ENCODE results near the gene UCK2. TPM values are rescaled to one million over a fixed set of nuclear protein-coding genes. Genes with fewer than 3 reads are reported as not detected.

The UCK2 gene
- total RNA-seq, 1 experiment from 2014 or later: 63.7 TPM

DNA sequence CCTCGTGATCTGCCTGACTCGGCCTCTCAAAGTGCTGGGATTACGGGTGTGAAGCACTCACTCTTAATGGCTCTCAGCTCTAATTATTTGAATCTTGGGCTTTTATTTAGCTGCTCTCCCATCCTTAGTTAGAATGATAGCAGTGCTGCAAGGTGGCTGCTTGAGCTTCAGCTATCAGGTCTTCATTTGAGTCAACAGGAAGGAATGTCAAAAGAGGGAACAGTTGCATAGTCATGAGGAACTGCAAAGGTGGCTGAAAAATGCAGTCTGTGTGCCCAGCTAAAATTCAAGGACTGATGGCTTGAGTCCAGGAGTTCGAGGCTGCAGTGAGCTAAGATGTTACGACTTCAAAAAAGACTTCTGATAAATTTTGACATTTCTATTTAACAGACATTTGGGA, 55.6 kb downstream of the UCK2 start:
- Histone ChIP-seq H3K27me3 (replicated peaks) (no peaks in the 10 kb centered on the region), H3K36me3 (0 out of 2 replicates have a peak, but pooled peaks cover 8% of the 10 kb centered on the region), H3K27ac (no peak overlapping the region), H3K4me1 (replicated peaks) (0 out of 2 replicates have a peak, but pooled peaks cover 3% of the 10 kb centered on the region), H3K9me3 (replicated peaks) (no peaks in the 10 kb centered on the region), H3K4me3 (no peak overlapping the region)
- no peak for DNase-seq (ENCODE audit: low read depth in 1 of 2, low spot score in 2 of 2)

DNA sequence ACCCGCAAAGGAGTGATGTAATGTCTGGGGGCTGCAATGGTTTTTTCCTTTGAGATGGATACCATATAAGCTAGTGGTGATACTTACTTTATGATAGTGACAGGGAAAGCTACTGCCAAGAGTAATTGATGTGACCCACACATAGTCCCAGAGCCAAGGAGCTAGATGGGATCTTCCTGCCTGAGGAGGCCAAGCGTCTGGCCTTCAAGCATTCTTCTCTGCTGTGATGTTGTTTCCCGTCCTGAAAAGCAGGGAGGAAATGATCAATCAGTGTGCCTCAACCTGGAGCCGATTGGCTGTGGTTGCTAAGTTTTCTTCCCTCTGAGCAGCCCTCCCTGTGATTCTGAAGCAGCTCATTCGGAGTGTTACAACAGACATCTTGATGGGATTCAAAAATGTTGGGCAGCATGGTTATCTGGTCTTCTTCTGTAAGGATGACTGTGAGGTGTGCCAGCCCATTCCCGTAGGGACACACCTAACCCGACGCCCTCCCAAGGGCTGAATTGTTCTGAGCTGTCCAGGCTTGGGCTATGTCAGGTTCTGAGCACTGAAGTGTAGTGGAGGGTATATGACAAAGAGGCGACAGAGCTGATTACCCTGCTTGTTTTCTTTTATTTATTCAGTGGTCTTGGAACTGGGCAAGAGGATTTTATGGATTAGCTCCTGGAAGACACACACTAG, 56.7 kb downstream of the UCK2 start:
- Histone ChIP-seq H3K4me3 (no peak overlapping the region), H3K4me1 (replicated peaks) (0 out of 2 replicates have a peak, but pooled peaks cover 3% of the 10 kb centered on the region), H3K27me3 (replicated peaks) (no peaks in the 10 kb centered on the region), H3K36me3 (0 out of 2 replicates have a peak, but pooled peaks cover 8% of the 10 kb centered on the region), H3K9me3 (replicated peaks) (no peaks in the 10 kb centered on the region), H3K27ac (no peak overlapping the region)
- no peak for DNase-seq (ENCODE audit: low read depth in 1 of 2, low spot score in 2 of 2)

DNA sequence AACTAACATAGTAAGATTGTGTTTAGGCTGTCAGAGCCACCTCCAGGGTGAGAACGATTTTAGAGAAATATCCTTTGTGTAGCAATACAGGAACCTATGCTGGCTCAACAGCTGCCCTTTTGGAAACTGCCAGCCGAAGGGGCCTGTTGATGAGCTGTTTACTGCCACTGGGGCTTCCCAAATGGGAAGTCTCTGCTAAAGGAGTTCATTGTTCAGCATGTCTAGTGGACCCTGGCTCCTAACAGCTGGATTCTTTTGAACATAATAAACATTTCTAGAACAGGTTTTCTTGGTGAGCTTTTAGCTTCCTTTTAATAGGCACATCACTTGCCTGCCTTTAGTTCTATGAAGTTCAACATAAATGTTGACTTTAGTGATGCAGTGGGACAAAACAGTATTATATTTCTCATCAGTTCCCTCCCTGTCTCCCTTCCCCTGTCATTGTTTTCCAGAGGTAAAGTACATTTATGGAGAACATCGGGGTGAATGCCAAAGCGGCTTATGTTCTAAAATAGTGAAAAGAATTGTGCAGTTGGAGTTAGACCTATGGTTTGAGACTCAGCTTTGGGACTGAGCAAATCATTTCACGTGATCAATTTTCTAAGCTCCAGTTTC, 57.4 kb downstream of the UCK2 start:
- no peak overlapping the region for H3K27ac ChIP-seq
- DNase-seq (ENCODE audit: low read depth in 1 of 2, low spot score in 2 of 2): no peak

DNA sequence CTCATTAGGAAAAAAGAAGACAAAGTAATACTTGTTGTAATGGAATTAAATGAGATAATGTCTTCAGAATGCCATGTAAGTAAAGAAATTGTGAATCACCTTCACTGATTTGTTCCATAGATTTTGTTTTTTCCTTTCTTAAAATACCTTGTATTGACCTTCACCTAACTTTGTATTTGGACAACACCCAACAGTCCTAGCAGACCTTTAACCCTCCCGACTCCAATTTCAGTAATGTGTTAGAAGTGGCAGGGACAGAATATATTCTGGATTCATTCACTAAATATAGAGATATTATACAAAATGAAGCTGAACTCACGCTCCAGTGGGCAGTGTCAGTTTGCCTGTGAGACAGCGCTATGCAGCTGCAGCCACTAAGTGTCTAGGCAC, 57.9 kb downstream of the UCK2 start:
- Histone ChIP-seq H3K9me3 (replicated peaks) (no peaks in the 10 kb centered on the region), H3K4me1 (replicated peaks) (0 out of 2 replicates have a peak, but pooled peaks cover 3% of the 10 kb centered on the region), H3K4me3 (no peak overlapping the region), H3K36me3 (0 out of 2 replicates have a peak, but pooled peaks cover 8% of the 10 kb centered on the region), H3K27me3 (replicated peaks) (no peaks in the 10 kb centered on the region), H3K27ac (no peak overlapping the region)
- no peak for DNase-seq (ENCODE audit: low read depth in 1 of 2, low spot score in 2 of 2)

More for the DNA sequence above, 57.4 kb downstream of the UCK2 start:
- H3K4me1 ChIP-seq (replicated peaks): 0 out of 2 replicates have a peak, but pooled peaks cover 3% of the 10 kb centered on the region
- H3K9me3 ChIP-seq (replicated peaks): no peaks in the 10 kb centered on the region
- H3K27me3 ChIP-seq (replicated peaks): no peaks in the 10 kb centered on the region
- H3K36me3 ChIP-seq: 0 out of 2 replicates have a peak, but pooled peaks cover 8% of the 10 kb centered on the region
- no peak overlapping the region for H3K4me3 ChIP-seq

DNA sequence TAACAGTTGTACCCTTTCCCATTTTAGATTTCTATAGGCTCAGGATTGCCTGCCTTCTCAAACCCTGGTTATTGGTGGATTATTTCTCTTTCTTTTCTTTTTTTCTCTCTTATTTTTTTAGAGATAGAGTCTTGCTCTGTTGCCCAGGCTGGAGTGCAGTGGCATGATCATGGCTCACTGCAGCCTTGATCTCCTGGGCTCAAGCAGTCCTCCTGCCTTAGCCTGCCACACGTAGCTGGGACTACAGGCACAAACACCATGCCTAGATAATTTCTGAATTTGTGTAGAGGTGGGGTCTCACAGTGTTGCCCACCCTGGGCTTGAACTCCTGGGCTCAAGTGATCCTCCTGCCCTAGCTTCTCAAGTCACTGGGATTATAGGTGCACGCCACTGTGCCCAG, 58.8 kb downstream of the UCK2 start:
- Histone ChIP-seq H3K27me3 (replicated peaks) (no peaks in the 10 kb centered on the region), H3K4me1 (replicated peaks) (0 out of 2 replicates have a peak, but pooled peaks cover 3% of the 10 kb centered on the region), H3K9me3 (replicated peaks) (no peaks in the 10 kb centered on the region), H3K4me3 (no peak overlapping the region), H3K36me3 (peaks cover 16% of the 10 kb centered on the region), H3K27ac (no peak overlapping the region)
- no peak for DNase-seq (ENCODE audit: low read depth in 1 of 2, low spot score in 2 of 2)

DNA sequence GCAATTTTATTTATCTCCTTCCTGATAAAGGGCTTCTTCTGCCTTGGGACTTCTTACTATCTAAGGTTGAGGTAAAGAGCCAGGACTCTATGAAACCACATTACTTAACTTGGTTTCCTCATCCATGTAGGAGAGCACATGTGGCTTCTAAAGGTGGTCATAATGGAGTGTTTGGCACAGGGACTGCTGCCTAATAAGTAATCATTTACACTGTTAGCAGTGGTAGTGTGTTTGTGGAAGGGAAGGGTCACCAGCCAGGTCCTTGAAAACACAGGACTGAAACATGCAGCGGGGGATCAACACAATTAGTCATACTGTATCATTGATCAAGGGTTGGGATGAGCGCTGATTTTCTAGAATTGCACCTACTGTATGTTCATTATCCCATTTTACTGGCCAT, 59.6 kb downstream of the UCK2 start:
- H3K27ac ChIP-seq: no peak overlapping the region
- 0 out of 2 replicates have a peak, but pooled peaks cover 3% of the 10 kb centered on the region for H3K4me1 ChIP-seq (replicated peaks)
- peaks cover 22% of the 10 kb centered on the region for H3K36me3 ChIP-seq
- no peaks in the 10 kb centered on the region for H3K9me3 ChIP-seq (replicated peaks)
- H3K4me3 ChIP-seq: no peak overlapping the region
- H3K27me3 ChIP-seq (replicated peaks): no peaks in the 10 kb centered on the region
- no peak for DNase-seq (ENCODE audit: low read depth in 1 of 2, low spot score in 2 of 2)

DNA sequence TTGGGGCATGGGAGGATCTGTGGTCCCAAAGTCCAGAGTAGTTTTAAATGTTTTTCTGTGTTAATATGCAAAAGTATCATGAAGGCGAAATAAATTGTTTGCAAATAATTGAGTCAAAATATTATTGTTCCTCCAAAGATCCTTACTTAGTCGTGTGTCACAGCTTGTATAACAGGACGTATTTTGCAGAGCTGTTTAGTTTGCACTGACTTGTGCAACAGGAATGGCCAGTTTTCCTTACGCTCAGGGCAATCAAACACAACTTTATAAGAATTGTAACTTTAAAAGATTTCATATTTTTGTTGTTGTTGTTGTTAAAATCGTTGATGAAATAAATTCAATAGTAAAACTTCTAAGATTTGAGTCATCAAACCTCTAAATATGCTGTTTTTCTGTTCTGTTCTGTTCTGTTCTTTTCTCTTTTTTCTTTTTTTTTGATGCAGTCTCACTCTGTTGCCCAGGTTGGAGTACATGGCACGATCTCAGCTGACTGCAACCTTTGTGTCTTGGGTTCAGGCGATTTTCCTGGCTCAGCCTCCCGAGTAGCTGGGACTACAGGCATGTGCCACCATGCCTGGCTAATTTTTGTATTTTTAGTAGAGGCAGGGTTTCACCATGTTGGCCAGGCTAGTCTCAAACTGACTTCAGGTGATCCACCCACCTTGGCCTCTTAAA, 60.6 kb downstream of the UCK2 start:
- Histone ChIP-seq H3K4me3 (no peak overlapping the region), H3K27ac (no peak overlapping the region), H3K9me3 (replicated peaks) (no peaks in the 10 kb centered on the region), H3K4me1 (replicated peaks) (0 out of 2 replicates have a peak, but pooled peaks cover 2% of the 10 kb centered on the region), H3K36me3 (peaks cover 17% of the 10 kb centered on the region), H3K27me3 (replicated peaks) (no peaks in the 10 kb centered on the region)
- DNase-seq (ENCODE audit: low read depth in 1 of 2, low spot score in 2 of 2): no peak

DNA sequence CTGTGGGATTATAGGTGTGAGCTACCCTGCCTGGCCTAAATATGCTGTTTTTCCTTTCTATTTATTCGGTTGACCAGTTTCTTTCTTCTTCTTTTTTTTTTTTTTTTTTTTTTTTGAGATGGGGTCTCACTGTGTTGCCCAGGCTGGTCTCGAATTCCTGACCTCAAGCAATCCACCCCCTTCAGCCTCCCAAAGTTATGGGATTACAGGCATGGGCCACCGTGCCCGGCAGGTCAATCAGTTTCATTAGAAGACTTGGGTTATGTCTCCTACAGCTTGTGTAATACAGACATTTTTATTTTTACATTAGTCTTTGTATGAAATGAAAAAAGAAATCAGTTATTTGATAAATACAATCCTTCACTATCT, 61.1 kb downstream of the UCK2 start:
- peaks cover 18% of the 10 kb centered on the region for H3K36me3 ChIP-seq
- no peak overlapping the region for H3K4me3 ChIP-seq
- H3K27ac ChIP-seq: no peak overlapping the region
- H3K27me3 ChIP-seq (replicated peaks): no peaks in the 10 kb centered on the region
- no peak for DNase-seq (ENCODE audit: low read depth in 1 of 2, low spot score in 2 of 2)
- no peaks in the 10 kb centered on the region for H3K4me1 ChIP-seq (replicated peaks)
- H3K9me3 ChIP-seq (replicated peaks): no peaks in the 10 kb centered on the region

DNA sequence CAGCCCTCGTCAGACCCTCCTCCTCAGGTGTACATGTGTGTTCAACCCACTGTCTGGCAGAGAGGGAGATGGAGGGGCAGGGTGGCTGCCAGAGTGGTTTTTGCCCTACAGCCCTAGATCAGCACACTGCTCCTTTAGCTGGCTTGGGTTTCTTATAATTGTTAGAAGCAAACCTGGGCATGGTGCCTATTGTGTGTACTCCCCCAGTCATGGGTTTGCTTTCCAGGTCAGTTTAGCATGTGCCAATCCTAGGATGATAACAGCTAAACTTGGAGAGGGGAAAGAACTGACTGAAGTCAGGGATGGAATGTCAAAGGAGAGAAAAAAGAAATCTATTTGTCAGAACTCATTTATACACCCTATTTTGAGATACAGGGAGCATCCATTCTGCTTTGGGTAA, 63.3 kb downstream of the UCK2 start:
- no peak for DNase-seq (ENCODE audit: low read depth in 1 of 2, low spot score in 2 of 2)
- no peak overlapping the region for H3K4me3 ChIP-seq

DNA sequence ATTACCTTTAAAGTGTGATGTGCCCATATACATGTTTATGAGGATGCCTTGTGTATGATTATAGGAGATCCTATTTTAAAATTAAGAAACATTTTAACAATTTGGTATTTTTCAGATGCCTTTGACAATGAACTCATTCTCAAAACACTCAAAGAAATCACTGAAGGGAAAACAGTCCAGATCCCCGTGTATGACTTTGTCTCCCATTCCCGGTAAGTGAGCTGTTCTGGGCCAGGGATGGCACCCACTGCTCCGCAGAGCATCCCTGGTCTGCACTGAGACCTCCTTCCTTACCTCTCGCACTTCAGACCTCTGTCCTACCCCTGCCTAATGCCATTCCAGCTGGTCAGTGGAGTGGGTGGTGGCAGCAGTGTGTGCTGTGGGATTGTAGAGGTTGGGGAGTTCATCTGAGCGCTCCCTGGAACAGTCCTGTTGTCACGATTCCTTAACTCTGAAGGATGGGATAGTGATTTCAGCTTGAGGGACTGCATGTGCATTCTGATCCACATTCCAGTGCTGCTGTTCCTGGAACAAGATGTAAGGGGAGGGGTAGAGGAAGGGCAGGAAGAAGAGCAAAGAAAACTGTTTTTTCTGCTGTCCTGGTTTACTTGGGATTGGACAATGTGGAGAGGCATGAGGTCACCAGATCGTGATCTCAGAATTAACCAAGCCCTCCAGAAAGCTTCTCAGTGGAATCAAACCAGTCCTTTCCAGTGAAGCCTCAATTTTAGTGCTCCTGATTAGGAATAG, 63.9 kb downstream of the UCK2 start:
- H3K9me3 ChIP-seq (replicated peaks): no peaks in the 10 kb centered on the region
- peaks cover 16% of the 10 kb centered on the region for H3K4me1 ChIP-seq (replicated peaks)
- H3K27me3 ChIP-seq (replicated peaks): no peaks in the 10 kb centered on the region
- no peak overlapping the region for H3K27ac ChIP-seq
- no peak overlapping the region for H3K4me3 ChIP-seq
- H3K36me3 ChIP-seq: peaks cover 29% of the 10 kb centered on the region
- DNase-seq (ENCODE audit: low read depth in 1 of 2, low spot score in 2 of 2): peak in 1 of 2 experiments; percentile 17

More for the DNA sequence above, 63.3 kb downstream of the UCK2 start:
- Histone ChIP-seq H3K27ac (no peak overlapping the region), H3K36me3 (peaks cover 26% of the 10 kb centered on the region), H3K27me3 (replicated peaks) (no peaks in the 10 kb centered on the region), H3K9me3 (replicated peaks) (no peaks in the 10 kb centered on the region), H3K4me1 (replicated peaks) (peaks cover 10% of the 10 kb centered on the region)

DNA sequence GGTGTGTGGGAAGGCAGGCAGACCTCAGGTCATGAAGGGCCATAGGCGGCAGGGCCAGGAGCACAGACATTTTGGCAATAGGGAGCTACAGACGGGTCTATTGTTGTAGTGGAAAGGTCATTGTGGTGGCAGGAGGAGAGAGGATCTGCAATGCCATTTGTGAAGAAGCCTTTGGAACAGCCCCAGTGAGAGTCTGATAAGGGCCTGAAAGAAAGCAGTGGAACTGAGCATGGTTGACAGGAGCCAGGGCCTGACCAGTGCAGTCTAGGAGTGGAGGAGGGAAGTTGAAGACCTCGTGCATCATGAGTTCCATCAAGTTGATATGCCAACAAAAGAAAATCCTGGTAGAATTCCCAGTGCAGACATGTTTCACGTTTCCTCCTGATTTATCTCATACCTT, 65.5 kb downstream of the UCK2 start:
- H3K9me3 ChIP-seq (replicated peaks): no peaks in the 10 kb centered on the region
- no peak overlapping the region for H3K27ac ChIP-seq
- H3K4me3 ChIP-seq: no peak overlapping the region
- H3K27me3 ChIP-seq (replicated peaks): no peaks in the 10 kb centered on the region
- peaks cover 37% of the 10 kb centered on the region for H3K36me3 ChIP-seq
- H3K4me1 ChIP-seq (replicated peaks): peaks cover 33% of the 10 kb centered on the region
- no peak for DNase-seq (ENCODE audit: low read depth in 1 of 2, low spot score in 2 of 2)

DNA sequence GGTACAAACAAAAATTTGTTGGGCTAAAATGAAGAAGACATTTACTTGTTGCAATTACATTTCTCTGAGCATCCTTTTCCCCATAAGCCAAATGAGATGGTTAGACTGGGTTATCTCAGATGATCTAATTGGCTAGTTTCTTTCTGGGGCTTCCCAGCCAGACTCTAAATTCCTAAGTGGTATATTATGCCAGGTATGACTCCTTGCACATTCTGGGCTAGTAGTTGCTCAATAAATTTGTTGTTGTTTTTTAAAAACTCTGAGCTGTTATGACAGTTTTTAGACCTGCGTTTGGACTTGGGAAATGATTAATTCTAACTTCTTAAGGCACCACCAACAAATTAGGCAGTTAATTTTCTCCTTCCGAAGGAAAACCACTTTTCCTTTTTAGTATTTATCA, 66.1 kb downstream of the UCK2 start:
- Histone ChIP-seq H3K27me3 (replicated peaks) (no peaks in the 10 kb centered on the region), H3K4me3 (no peak overlapping the region), H3K27ac (no peak overlapping the region), H3K36me3 (peaks cover 43% of the 10 kb centered on the region), H3K9me3 (replicated peaks) (no peaks in the 10 kb centered on the region), H3K4me1 (replicated peaks) (peaks cover 38% of the 10 kb centered on the region)
- no peak for DNase-seq (ENCODE audit: low read depth in 1 of 2, low spot score in 2 of 2)

DNA sequence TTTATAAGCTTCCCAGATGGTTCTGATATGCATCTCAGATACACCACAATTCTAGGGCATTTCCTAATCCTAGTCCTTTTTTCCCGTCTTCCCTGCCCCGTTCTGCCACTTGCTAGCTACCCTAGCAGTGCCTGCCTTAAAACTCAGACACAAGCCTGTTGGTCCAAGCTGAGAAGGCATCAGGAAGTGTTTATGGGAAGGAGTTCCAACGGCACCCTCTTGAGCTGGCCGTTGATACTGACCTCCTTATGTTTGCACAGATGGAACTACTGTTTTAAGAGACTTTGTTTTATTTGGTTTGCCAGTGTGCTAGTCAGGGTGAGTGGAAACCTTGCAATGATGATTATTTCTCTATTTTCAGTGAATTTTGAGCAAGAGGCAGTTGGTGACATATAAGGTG, 67.2 kb downstream of the UCK2 start:
- no peaks in the 10 kb centered on the region for H3K9me3 ChIP-seq (replicated peaks)
- H3K36me3 ChIP-seq: peaks cover 49% of the 10 kb centered on the region
- H3K4me1 ChIP-seq (replicated peaks): peaks cover 49% of the 10 kb centered on the region
- no peak overlapping the region for H3K4me3 ChIP-seq
- no peak for DNase-seq (ENCODE audit: low read depth in 1 of 2, low spot score in 2 of 2)
- H3K27me3 ChIP-seq (replicated peaks): no peaks in the 10 kb centered on the region
- H3K27ac ChIP-seq: no peak overlapping the region
